NCI-H526 treated with DMSO at 0.1 percent for 48 hours (cell line): ENCODE data around the gene PPP6R1.

ENCODE experiments used
- DNase-seq: peaks from one replicate; lab custom pipeline; 2025; lab: John Stamatoyannopoulos, UW

Gene PPP6R1

GRCh38 chr19:55257461-55258420 lies 1.1 kb downstream of the PPP6R1 start:
- no peak for DNase-seq

- no peak for DNase-seq
Observed at GRCh38 chr19:55256562-55257460, 2.0 kb downstream of the PPP6R1 start.

- no peak for DNase-seq
Observed at GRCh38 chr19:55255618-55256423, 3.0 kb downstream of the PPP6R1 start.

- no peak for DNase-seq
Observed at GRCh38 chr19:55254625-55254977, 4.2 kb downstream of the PPP6R1 start.

- no peak for DNase-seq
Observed at GRCh38 chr19:55253842-55254624, 4.8 kb downstream of the PPP6R1 start.

GRCh38 chr19:55252760-55253663 lies 5.8 kb downstream of the PPP6R1 start:
- DNase-seq = no peak

GRCh38 chr19:55251341-55252081 lies 7.3 kb downstream of the PPP6R1 start:
- DNase-seq = no peak

- DNase-seq = no peak
Observed at GRCh38 chr19:55250262-55251036, 8.4 kb downstream of the PPP6R1 start.

- no peak for DNase-seq
Observed at GRCh38 chr19:55249841-55250240, 9.0 kb downstream of the PPP6R1 start.

GRCh38 chr19:55248704-55249103 lies 10.1 kb downstream of the PPP6R1 start:
- no peak for DNase-seq

- no peak for DNase-seq
Observed at GRCh38 chr19:55248166-55248675, 10.6 kb downstream of the PPP6R1 start.

GRCh38 chr19:55247621-55248099 lies 11.2 kb downstream of the PPP6R1 start:
- no peak for DNase-seq

- no peak for DNase-seq
Observed at GRCh38 chr19:55246462-55247451, 12.1 kb downstream of the PPP6R1 start.

- DNase-seq = no peak
Observed at GRCh38 chr19:55245236-55245904, 13.4 kb downstream of the PPP6R1 start.

- DNase-seq = no peak
Observed at GRCh38 chr19:55244004-55244680, 14.7 kb downstream of the PPP6R1 start.

- DNase-seq = no peak
Observed at GRCh38 chr19:55242517-55242916, 16.3 kb downstream of the PPP6R1 start.
